NCI-H2227 treated with DMSO at 0.1 percent for 48 hours (cell line): ENCODE data around the gene FBXL13.
"Not testable (repeated sequence)": the region's sequence is repeated elsewhere in the genome, so short reads cannot be mapped to it uniquely, and the experiment has no call there.

Experiments
- DNase-seq: peaks from one replicate; lab custom pipeline; 2025; lab: John Stamatoyannopoulos, UW

FBXL13 gene

DNA sequence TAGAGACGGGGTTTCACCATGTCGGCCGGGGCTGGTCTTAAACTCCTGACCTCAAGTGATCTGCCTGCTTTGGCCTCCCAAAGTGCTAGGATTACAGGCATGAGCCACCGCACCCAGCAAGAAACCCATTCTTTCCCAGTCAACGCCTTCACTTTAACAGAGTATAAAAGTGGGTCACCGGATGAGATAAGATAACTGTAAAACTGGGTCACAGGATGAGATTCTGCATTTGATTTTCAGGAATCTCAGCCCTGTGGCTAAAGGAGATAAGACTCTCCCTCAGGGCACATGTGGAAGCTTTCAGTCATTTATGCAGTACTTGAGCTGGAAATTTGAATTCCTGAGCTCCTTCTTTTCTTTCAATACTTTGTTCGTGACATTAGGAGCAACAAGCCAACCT, 91.0 kb downstream of the FBXL13 start:
- no peak for DNase-seq

GRCh38 chr7:102982235-102982634, 92.4 kb downstream of the FBXL13 start:
- DNase-seq, result no peak

DNA sequence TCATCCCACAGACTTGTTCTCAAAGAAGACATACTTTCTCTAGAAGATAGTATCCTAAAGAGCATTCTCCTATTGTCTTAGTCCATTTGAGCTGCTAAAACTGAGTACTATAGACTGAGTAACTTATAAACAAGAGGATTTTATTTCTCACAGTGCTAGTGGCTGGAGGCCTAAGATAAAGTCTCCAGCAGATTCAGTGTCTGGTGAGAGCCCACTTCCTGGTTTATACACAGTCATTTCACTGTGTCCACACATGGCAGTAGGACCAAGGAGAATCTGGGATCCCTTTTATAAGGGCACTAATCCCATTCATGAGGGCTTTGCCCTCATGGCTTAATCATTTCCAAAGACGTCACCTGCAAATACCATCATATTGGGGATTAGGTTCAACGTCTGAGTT, 93.1 kb downstream of the FBXL13 start:
- DNase-seq, result no peak

- no peak for DNase-seq
These were observed 94.9 kb downstream of the FBXL13 start for GRCh38 chr7:102979670-102980069.

GRCh38 chr7:102978284-102978683, 96.3 kb downstream of the FBXL13 start:
- DNase-seq, result no peak

GRCh38 chr7:102977586-102977985, 97.0 kb downstream of the FBXL13 start:
- not testable (repeated sequence) for DNase-seq

DNA sequence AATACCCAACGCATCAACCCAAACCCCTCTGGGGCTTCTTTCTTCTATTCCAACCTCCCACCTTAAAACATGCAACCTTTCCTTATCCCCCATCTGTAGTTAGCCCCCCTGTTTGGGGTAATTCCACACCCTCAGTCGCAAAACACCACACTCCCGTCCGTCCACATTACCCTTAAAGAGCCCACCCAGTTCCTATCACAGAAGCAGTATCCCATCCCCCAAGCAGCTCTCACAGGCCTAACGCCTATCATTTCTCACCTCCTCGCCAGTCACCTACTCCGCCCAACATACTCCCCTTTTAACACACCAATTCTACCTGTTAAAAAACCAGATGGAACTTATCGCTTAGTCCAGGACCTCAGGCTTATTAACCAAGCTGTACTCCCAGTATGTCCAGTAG, 98.1 kb downstream of the FBXL13 start:
- DNase-seq, result no peak

GRCh38 chr7:102975854-102976253, 98.7 kb downstream of the FBXL13 start:
- DNase-seq, result no peak

DNA sequence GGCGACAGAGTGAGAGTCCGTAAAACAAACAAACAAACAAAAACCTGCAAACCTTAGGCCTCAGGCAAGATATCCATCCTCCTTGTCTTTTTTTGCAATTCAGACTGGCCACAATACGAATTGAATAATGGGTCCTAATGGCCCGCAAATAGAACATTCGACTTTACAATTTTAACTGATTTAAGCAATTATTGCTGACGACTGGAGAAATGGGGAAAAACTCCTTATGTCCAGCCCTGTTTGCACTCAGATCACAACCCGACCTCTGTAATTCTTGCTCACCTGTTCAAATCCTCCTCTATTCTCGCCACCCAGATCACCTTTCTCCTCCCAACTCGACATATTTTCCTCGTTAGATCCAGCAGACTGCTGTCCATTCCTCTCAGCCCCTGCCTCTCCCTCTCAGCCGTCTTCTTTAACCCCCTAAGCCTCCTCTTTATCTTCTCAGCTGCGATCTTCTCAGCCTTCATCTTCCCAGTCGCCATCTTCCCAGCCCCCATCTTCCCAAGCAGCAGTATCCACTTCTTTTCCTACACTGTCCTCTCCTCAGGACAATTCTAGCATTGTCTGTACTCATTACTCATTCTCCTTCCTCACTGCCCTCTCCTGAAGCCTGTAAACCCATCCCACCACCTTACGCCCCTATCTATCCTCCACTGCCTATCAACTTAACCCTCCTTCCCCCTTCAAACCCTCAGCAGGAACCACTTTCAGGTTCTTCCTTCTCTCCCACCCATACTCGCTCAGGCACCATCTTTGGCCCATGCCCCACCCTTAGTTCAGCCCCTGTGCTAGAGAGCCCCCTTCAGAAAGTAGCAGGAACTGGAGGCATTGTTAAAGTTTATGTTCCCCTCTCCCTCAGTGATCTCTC, 100.0 kb downstream of the FBXL13 start:
- no peak for DNase-seq

DNA sequence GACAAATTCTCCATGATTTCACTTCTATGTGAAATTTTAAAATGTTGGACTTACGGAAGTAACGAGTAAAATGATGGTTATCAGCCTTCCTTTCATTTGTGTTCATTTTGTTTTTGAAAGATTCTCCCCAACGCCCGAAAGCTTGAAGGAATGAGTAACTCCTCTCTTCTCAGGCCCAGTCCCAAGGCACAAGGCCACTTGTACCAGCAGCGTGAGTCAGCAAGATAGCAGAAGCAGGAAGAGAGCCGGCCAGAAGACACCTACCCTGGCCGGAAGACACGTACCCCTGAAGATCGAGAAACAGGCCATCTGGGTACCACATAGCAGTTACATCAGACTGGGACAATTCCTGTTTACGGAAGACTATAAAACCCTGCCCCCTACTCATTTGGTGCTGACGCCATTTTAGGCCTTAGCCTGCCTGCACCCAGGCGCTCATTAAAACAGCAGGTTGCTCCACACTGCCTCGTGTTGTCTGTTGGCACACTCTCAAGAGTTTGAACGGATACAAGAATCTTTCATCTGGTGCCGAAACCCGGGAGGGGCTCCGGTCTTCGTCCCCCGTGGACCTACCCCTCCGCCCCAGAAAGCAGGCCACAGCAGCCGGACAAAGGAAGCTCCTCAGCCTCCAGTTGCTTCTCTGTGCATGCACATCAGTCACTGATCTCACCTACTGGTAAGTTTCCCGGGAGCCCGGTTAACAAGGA, 101.3 kb downstream of the FBXL13 start:
- DNase-seq, result no peak

- DNase-seq, result no peak
These were observed 106.8 kb downstream of the FBXL13 start for GRCh38 chr7:102967798-102968197.

DNA sequence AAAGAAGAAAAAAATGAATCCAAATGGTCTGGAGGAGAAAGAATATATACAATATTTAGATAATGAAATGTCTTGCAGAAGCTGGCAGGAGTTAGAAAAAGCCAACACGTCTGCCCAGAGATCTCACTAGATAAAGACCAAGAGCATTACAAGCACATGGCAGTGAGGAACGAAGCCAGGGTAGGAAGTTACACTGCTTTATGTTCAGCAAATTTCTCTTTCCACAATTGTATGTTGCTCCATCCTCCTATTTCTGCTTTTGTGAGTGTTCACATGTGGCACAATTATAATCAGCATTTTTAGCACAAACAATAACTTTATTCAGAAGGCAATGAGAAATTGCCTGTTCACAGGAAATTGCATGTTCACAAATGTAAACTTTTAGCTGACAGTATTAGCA, 108.1 kb downstream of the FBXL13 start:
- no peak for DNase-seq

GRCh38 chr7:102961993-102962392, 112.6 kb downstream of the FBXL13 start:
- DNase-seq, result not testable (repeated sequence)

- not testable (repeated sequence) for DNase-seq
These were observed 116.6 kb downstream of the FBXL13 start for GRCh38 chr7:102958004-102958403.

DNA sequence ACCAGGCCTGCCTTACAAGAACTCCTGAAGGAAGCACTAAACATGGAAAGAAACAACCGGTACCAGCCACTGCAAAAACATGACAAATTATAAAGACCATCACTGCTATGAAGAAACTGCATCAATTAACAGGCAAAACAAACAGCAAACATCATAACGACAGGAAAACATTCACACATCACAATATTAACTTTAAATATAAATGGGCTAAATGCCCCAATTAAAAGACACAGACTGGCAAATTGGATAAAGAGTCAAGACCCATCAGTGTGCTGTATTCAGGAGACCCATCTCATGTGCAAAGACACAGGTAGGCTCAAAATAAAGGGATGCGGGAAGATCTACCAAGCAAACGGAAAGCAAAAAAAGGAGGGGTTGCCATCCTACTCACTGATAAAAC, 120.2 kb downstream of the FBXL13 start:
- DNase-seq, result not testable (repeated sequence)

GRCh38 chr7:102953406-102953805, 121.2 kb downstream of the FBXL13 start:
- DNase-seq, result no peak

- DNase-seq, result no peak
These were observed 122.8 kb downstream of the FBXL13 start for GRCh38 chr7:102951839-102952238.

- no peak for DNase-seq
These were observed 130.4 kb downstream of the FBXL13 start for GRCh38 chr7:102944241-102944640.

DNA sequence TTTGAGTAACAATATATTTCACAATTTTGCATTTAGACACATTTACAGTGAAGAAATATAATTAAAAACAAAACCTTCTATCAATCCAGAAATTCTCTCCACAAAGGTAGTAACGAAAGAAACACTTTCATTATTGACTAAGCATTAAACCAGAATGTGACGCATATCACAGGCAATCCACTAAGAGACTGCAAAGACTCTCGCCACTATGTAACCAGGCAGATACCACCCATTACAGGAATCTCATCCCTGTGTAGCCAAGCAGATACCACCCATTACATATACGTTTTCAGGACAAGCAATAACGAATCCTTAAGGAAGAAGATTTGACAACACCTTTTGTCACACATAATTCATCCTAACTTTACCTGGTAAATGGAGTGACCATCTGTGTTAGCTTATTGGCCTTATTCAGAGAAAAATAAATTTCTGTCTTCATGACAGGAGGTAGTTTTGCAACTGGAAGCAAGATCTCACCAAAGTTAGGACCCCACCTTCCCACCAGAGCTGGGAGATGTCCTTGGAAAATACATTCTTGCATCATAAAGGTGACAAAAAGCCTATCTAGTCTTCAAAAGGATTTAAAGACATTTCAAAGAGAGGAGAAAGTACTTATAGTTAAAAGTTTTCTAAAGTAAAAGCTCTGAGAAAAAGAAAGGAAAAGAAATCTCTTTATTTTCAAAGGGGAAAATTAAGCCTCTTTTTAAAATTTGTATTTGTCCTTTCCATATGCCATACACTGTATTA, 131.0 kb downstream of the FBXL13 start:
- DNase-seq, result no peak

DNA sequence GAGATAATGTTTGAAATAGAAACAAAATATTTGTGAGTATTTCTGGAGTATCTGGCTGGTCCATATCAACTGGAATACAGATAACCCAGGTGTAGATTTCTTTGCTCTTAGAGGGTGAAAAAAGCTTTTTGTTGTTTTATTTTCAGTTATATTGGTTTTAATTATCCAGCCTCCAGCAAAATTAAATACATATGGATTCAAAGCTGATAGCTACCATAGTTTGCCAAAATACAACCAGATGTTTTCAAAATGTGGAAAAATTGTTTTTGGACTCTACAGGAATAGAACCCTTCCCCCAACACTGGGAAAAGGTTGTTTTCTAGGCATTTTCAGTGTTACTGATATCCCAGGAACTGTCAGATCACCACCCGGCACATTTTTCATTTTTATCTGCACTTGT, 131.7 kb downstream of the FBXL13 start:
- DNase-seq, result no peak

GRCh38 chr7:102942181-102942866, 132.3 kb downstream of the FBXL13 start:
- no peak for DNase-seq

DNA sequence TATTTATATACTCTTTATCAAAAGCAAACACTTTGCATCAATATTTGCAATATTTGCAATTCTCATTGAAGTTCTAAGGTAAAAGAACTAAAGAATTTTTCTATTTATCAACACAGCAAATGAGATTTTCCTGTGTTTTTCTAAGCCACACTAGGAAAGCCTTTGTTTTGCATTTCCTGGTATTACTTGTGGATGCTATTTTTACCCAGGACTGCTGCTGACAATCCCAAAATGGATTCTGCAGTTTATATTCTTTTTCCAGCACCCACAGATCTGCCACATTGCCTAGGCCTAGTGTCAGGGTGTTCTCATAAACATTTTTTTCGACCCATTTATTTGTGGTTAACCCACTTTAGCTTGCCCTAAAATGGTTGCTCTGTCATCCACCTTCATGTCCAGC, 135.9 kb downstream of the FBXL13 start:
- no peak for DNase-seq
